Karpas-422 (cell line): ENCODE results near the gene SLMAP. TPM values are rescaled to one million over a fixed set of nuclear protein-coding genes. Genes with fewer than 3 reads are reported as not detected.

Experiments
- DNase-seq: peaks from one replicate; pipeline ENCODE4 v3.0.0-alpha.2; 2015
- H2AFZ ChIP-seq: fragments of 200-600 bp; sonication (generic); 2 replicates; pipeline ENCODE4 v1.6.1; 2014; ENCODE audit warnings: antibody characterized with exemption, low read length, mixed read lengths
- H3K27ac ChIP-seq: fragments of 200-600 bp; sonication (generic); 2 replicates; pipeline ENCODE4 v1.5.1; 2014; ENCODE audit warnings: mild to moderate bottlenecking, low read length, moderate library complexity
- H3K27me3 ChIP-seq: fragments of 200-600 bp; sonication (generic); 2 replicates; pipeline ENCODE4 v1.6.1; 2014; ENCODE audit warnings: low read length, mixed read lengths
- H3K36me3 ChIP-seq: fragments of 200-600 bp; sonication (generic); 2 replicates; pipeline ENCODE4 v1.6.1; 2014; ENCODE audit warnings: low read length, mixed read lengths; ENCODE audit not compliant: insufficient read depth
- H3K4me1 ChIP-seq: fragments of 200-600 bp; sonication (generic); 2 replicates; pipeline ENCODE4 v1.6.1; 2014; ENCODE audit warnings: mild to moderate bottlenecking, low read length, mixed read lengths
- H3K4me2 ChIP-seq: fragments of 200-600 bp; sonication (generic); 2 replicates; pipeline ENCODE4 v1.6.1; 2014; ENCODE audit warnings: low read length, low read depth, mild to moderate bottlenecking; ENCODE audit not compliant: poor library complexity, severe bottlenecking
- H3K4me3 ChIP-seq: fragments of 200-600 bp; sonication (generic); 2 replicates; pipeline ENCODE4 v1.5.1; 2014; ENCODE audit warnings: mild to moderate bottlenecking, antibody characterized with exemption, low read length, mixed read lengths
- H3K79me2 ChIP-seq: fragments of 200-600 bp; sonication (generic); 2 replicates; pipeline ENCODE4 v1.6.1; 2014; ENCODE audit warnings: mild to moderate bottlenecking, low read length, mixed read lengths
- H3K9ac ChIP-seq: fragments of 200-600 bp; sonication (generic); 2 replicates; pipeline ENCODE4 v1.6.0; 2014; ENCODE audit warnings: low read length
- H3K9me2 ChIP-seq: fragments of 200-600 bp; sonication (generic), shearing (Covaris generic); replicated peaks from 2 replicates; pipeline ENCODE4 v1.6.0; 2014; ENCODE audit warnings: mild to moderate bottlenecking, low read length, moderate library complexity; ENCODE audit not compliant: insufficient read depth
- H3K9me3 ChIP-seq: fragments of 300-700, 200-600 bp; sonication (generic); 2 replicates; pipeline ENCODE4 v1.6.1; 2014; ENCODE audit warnings: low read length, mixed read lengths
- H4K20me1 ChIP-seq: fragments of 200-600 bp; sonication (generic); 2 replicates; pipeline ENCODE4 v1.6.1; 2014; ENCODE audit warnings: mild to moderate bottlenecking, antibody characterized with exemption, low read length, low read depth; ENCODE audit not compliant: insufficient read depth
- total RNA-seq: library from RNA; depleted of rRNA; stranded (reverse); fragments of >200 nt; shearing (Covaris generic); gene quantifications from 2 replicates; pipeline ENCODE4 v1.2.3, GENCODE V29; 2014; ENCODE audit warnings: low replicate concordance

The SLMAP gene
- total RNA-seq, 1 experiment from 2014 or later = 63.6 TPM

DNA sequence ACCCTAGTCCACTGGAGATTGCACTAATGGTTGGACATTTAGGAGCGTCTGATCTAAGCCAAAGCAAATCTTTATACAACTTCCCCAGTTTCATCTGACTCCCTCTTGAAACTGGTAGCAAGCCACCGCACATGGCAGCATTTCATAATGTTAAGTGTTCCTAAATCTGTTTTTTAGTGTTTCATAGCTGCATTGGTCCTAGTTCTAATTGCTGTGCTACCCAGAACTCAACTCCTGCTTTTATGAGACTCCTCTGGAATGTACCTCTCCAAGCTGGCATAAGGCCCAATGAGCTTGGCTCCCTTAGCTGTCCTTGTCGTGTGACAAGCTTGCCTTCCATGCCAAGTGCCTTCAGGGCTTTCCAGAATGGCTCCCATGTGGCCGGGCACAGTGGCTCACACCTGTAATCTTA, 186.8 kb downstream of the SLMAP start:
- Histone ChIP-seq H3K4me2 (no peak overlapping the region), H3K4me3 (no peak overlapping the region), H3K27me3 (no peaks in the 10 kb centered on the region), H3K79me2 (no peaks in the 10 kb centered on the region), H3K4me1 (no peaks in the 10 kb centered on the region), H3K9me2 (no peaks in the 10 kb centered on the region), H3K27ac (no peak overlapping the region), H4K20me1 (0 out of 2 replicates have a peak, but pooled peaks cover 4% of the 10 kb centered on the region), H3K36me3 (no peaks in the 10 kb centered on the region), H3K9me3 (no peaks in the 10 kb centered on the region), H2AFZ (no peak overlapping the region), H3K9ac (no peak overlapping the region)
- no peak for DNase-seq

DNA sequence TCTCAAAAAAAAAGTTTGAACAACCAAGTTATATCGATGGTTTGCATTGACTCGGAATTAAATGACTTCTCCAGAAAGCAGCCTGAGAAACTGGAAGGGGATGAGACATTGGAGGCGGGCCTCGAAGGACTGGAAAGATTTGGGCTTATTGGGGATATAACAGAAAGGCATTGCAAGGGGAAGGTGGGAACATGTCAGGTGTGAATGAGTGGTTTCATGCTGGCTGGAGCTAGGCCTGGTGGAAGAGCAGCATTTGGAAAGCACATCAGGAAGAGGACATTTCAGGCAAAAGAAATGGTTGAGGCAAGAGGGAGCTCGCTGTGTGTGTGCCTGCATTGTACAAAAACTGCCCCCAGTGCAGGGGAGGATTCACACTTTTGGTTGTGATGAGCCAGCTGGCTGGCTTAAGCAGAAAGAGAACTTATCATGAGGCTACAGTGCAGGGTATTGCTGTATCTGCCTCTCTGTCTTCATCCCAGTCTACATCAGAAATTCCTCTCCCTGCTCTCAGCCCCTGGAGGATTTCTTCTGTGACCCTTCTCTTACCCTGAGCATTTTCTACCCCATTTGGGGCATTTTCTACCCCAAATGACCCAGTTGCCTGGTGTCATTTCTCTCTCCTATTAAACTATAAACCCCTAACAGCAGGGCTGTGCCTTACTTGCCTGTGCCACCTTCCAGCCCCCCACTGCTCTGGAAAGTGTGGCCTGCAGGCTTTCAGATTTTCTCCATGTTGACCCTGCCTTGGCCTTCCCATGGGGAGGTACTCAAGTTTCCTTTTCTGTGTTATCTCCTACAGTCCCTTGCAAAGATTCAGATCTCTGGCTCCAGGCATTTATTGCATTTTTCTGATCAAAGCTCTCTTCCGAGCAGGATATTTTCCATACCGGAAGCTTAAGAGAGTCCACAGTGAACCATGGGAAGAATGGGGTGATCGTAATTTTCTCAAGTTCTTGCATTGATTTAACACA, 187.7 kb downstream of the SLMAP start:
- H3K4me1 ChIP-seq = no peaks in the 10 kb centered on the region
- no peaks in the 10 kb centered on the region for H3K9me2 ChIP-seq
- H3K79me2 ChIP-seq = no peaks in the 10 kb centered on the region
- H2AFZ ChIP-seq = no peak overlapping the region
- no peak overlapping the region for H3K27ac ChIP-seq
- no peaks in the 10 kb centered on the region for H3K27me3 ChIP-seq
- DNase-seq = no peak
- no peak overlapping the region for H3K9ac ChIP-seq
- no peaks in the 10 kb centered on the region for H3K9me3 ChIP-seq
- no peak overlapping the region for H3K4me2 ChIP-seq
- H3K4me3 ChIP-seq = no peak overlapping the region
- H4K20me1 ChIP-seq = 0 out of 2 replicates have a peak, but pooled peaks cover 4% of the 10 kb centered on the region
- H3K36me3 ChIP-seq = no peaks in the 10 kb centered on the region

DNA sequence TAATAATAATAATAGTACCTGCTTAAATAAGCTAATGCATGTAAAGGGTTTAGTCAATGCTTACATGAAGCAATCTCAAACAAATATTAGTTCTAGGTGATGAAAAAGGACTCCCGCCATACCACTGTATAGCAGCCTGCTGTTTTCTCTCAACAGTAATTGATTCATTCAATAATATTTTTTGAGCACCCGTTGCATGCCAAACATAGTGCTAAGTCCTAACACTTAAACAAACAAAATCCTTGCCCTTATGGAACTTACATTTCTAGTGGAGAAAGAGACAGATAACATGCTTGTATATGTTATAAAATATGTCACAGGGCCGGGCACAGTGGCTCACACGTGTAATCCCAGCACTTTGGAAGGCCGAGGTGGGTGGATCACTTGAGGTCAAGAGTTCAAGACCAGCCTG, 190.9 kb downstream of the SLMAP start:
- no peaks in the 10 kb centered on the region for H3K79me2 ChIP-seq
- no peaks in the 10 kb centered on the region for H3K27me3 ChIP-seq
- no peak for DNase-seq
- H3K9me3 ChIP-seq = no peaks in the 10 kb centered on the region
- no peak overlapping the region for H3K9ac ChIP-seq
- no peaks in the 10 kb centered on the region for H3K9me2 ChIP-seq
- no peaks in the 10 kb centered on the region for H3K4me1 ChIP-seq
- H2AFZ ChIP-seq = no peak overlapping the region
- no peaks in the 10 kb centered on the region for H3K36me3 ChIP-seq
- no peak overlapping the region for H3K4me2 ChIP-seq
- no peak overlapping the region for H3K4me3 ChIP-seq
- H4K20me1 ChIP-seq = 0 out of 2 replicates have a peak, but pooled peaks cover 4% of the 10 kb centered on the region
- H3K27ac ChIP-seq = no peak overlapping the region

DNA sequence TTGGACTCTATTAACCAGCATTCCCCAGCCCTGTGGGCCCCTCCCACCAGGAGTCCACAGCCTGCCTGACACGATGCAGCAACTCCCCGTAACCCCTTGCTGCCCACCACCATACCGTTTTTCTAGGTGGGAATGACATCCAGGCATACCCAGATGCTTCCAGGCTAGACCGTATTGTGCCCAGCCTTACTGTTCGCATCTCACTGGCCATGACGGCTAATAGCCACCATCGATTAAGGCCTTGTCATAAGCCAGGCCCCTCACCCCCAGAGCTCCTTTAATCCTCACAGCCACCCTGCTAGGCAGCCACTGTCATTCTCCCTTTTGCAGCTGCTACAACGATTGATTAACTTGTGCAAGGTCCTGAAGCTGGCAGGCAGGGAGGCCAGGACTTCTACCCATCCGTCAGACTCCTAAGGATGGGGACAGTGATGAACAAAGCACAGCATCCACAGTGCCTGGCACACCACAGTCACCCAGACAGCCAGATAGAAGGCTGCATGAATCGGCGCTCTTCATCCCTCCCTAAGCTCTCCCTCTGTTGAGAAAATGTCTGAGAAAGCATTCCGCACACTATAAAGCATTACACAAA, 192.1 kb downstream of the SLMAP start:
- Histone ChIP-seq H2AFZ (no peak overlapping the region), H3K27ac (no peak overlapping the region), H3K9ac (no peak overlapping the region), H3K9me3 (no peaks in the 10 kb centered on the region), H3K27me3 (no peaks in the 10 kb centered on the region), H3K4me3 (no peak overlapping the region), H3K4me2 (no peak overlapping the region), H3K79me2 (no peaks in the 10 kb centered on the region), H3K36me3 (no peaks in the 10 kb centered on the region), H3K4me1 (no peaks in the 10 kb centered on the region), H4K20me1 (0 out of 2 replicates have a peak, but pooled peaks cover 4% of the 10 kb centered on the region), H3K9me2 (no peaks in the 10 kb centered on the region)
- DNase-seq = no peak

DNA sequence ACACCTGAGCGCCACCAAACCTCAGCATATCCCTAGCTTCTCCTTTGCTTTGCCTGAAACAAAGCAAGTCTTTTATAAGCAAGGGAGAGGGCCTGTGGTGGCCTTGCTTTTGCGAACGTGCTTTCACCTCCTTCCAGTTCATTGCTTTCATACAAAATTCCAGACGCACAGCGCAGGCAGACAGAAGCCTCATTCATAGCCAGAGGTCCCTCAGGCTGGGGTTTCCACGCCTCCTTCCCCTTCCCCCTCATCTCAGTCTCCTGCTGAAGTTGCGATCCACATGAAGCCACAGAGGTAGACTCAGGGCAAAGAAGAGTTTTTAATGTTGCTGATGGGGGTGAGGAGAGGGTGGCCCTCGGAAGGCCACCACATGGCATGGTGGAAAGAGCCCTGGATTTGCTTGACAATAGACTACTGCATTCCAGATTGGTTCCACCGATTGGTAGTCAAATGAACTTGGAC, 192.7 kb downstream of the SLMAP start:
- no peak for DNase-seq
- Histone ChIP-seq H3K9ac (no peak overlapping the region), H3K27me3 (no peaks in the 10 kb centered on the region), H3K4me3 (no peak overlapping the region), H3K4me1 (no peaks in the 10 kb centered on the region), H3K79me2 (no peaks in the 10 kb centered on the region), H3K9me3 (no peaks in the 10 kb centered on the region), H3K4me2 (no peak overlapping the region), H2AFZ (no peak overlapping the region), H3K36me3 (no peaks in the 10 kb centered on the region), H4K20me1 (0 out of 2 replicates have a peak, but pooled peaks cover 4% of the 10 kb centered on the region), H3K9me2 (no peaks in the 10 kb centered on the region), H3K27ac (no peak overlapping the region)

DNA sequence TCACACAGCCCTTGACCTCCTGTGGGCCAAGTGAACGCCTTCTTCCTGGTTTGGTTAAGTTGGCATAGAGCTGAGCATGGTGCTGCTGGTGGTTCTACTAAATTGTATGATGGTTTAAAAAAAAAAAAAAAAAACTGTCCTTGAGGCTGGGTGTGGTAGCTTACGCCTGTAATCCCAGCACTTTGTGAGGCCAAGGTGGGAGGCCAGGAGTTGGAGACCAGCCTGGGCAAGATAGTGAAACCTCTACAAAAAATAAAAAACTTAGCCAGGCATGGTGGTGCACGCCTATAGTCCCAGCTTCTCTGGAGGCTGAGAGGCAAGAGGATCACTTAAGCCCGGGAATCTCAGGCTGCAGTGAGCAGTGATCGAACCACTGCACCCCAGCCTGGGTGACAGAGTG, 193.2 kb downstream of the SLMAP start:
- Histone ChIP-seq H2AFZ (no peak overlapping the region), H3K4me1 (no peaks in the 10 kb centered on the region), H3K9me3 (no peaks in the 10 kb centered on the region), H3K9me2 (no peaks in the 10 kb centered on the region), H3K36me3 (no peaks in the 10 kb centered on the region), H3K4me3 (no peak overlapping the region), H3K27me3 (no peaks in the 10 kb centered on the region), H3K27ac (no peak overlapping the region), H4K20me1 (no peaks in the 10 kb centered on the region), H3K79me2 (no peaks in the 10 kb centered on the region), H3K9ac (no peak overlapping the region), H3K4me2 (no peak overlapping the region)
- no peak for DNase-seq

DNA sequence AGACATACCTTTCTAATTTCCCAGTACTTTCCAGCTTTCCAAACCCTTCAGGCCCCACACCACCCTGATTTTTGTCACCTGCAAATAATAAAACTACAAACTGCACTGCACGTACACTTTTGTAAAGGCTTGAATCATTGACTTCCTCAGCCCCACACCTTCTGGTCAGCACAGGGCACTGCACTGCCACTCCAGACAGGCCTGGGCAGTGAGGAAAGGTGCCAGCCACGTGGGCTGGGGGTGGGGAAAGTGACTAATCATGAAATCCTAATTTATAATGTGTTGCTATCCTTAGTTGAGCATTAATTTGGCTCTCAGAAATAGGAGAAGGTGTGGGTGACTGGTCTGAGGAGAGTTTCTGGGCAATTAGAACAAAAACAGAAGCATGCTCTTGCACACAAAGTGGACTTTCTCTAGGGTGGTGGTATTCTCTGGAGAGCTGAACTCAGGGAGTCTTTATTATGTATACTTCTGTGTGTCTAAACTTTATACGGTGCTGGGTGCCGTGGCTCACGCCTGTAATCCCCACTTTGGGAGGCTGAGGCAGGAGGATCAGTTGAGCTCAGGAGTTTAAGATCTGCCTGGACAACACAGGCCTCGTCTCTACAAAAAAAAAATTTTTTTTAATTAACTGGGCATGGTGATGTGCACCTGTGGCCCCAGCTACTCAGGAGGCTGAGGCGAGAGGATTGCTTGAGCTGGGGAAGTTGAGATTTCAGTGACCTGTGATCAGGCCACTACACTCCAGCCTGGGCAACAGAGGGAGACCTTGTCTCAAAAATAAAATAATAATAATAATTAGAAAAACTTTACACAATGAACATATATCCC, 193.9 kb downstream of the SLMAP start:
- Histone ChIP-seq H3K27me3 (no peaks in the 10 kb centered on the region), H3K9ac (no peak overlapping the region), H2AFZ (no peak overlapping the region), H3K36me3 (no peaks in the 10 kb centered on the region), H4K20me1 (no peaks in the 10 kb centered on the region), H3K9me3 (no peaks in the 10 kb centered on the region), H3K4me2 (no peak overlapping the region), H3K27ac (no peak overlapping the region), H3K79me2 (no peaks in the 10 kb centered on the region), H3K4me3 (no peak overlapping the region), H3K4me1 (no peaks in the 10 kb centered on the region), H3K9me2 (no peaks in the 10 kb centered on the region)
- DNase-seq = no peak
